Sigmoid colon (tissue), 7 donors: ENCODE data around the gene THSD7B. TPM values are rescaled to one million over a fixed set of nuclear protein-coding genes. Genes with fewer than 3 reads are reported as not detected.

ENCODE experiments used
- DNase-seq: peaks from one replicate; pipeline ENCODE4 v3.0.0-alpha.2; 2019
- H3K27ac ChIP-seq, 4 donors: fragments of 200-600 bp; sonication (generic); one replicate each; pipeline ENCODE4 v1.5.1; 2016 to 2019; ENCODE audit warnings: mild to moderate bottlenecking in 1 of 4
- H3K27me3 ChIP-seq, 3 donors: fragments of 200-600 bp; sonication (generic); one replicate each; pipeline ENCODE4 v1.5.1; 2019; ENCODE audit warnings: mild to moderate bottlenecking in 1 of 3
- H3K36me3 ChIP-seq, 4 donors: fragments of 200-600 bp; sonication (generic); one replicate each; pipeline ENCODE4 v1.5.1; 2016 to 2019
- H3K4me1 ChIP-seq, 4 donors: fragments of 200-600 bp; sonication (generic); one replicate each; pipeline ENCODE4 v1.5.1; 2017 to 2019
- H3K4me3 ChIP-seq, 4 donors: fragments of 200-600 bp; sonication (generic); one replicate each; pipeline ENCODE4 v1.5.1; 2017 to 2019; ENCODE audit warnings: mild to moderate bottlenecking in 2 of 4, moderate library complexity in 1 of 4
- H3K9me3 ChIP-seq, 4 donors: fragments of 200-600 bp in 3 of 4; sonication (generic) in 3 of 4; one replicate each; pipeline versions ENCODE4 v1.5.1 to v1.6.1; 2013 to 2019
- CTCF ChIP-seq, 4 experiments: fragments of 450-650 bp in 3 of 4; fragments of 200-600 bp in 1 of 4; IDR thresholded peaks; one replicate each; pipeline ENCODE4 v1.5.1; 2016 to 2019; ENCODE audit warnings: antibody characterized with exemption in 4 of 4, mild to moderate bottlenecking in 3 of 4, moderate library complexity in 2 of 4
- EP300 ChIP-seq, 4 donors: sonication (generic); formaldehyde crosslinking; IDR thresholded peaks; one replicate each; pipeline ENCODE4 v1.6.1; 2017; ENCODE audit warnings: antibody characterized with exemption in 4 of 4
- POLR2A ChIP-seq, 2 donors: fragments of 450-650 bp; IDR thresholded peaks; one replicate each; pipeline ENCODE4 v1.6.1; 2016; ENCODE audit warnings: antibody characterized with exemption in 2 of 2, mild to moderate bottlenecking in 2 of 2, moderate library complexity in 2 of 2
- POLR2AphosphoS5 ChIP-seq, 4 donors: sonication (generic); formaldehyde crosslinking; IDR thresholded peaks; one replicate each; pipeline ENCODE4 v1.6.1; 2017; ENCODE audit warnings: antibody characterized with exemption in 4 of 4
- WGBS, 2 donors: extraction: QIAGEN DNeasy Blood & Tissue Kit; methylation state at CpG; one replicate each; pipeline ENCODE4 v1.1.7; 2013; 5-methylcytosine and 5-hydroxymethylcytosine counted together
- intact Hi-C: fragments of 100-400 bp; cut with DNase I; formaldehyde crosslinking; loops from one replicate; pipeline ENCODE4 v1.15.1; 2023
- polyA plus RNA-seq, 3 donors: library from polyadenylated mRNA; stranded (reverse); fragments of 200-250 nt; gene quantifications; one replicate each; pipeline ENCODE4 v1.2.3, GENCODE V29; 2013
- total RNA-seq, 4 donors: library from RNA; depleted of rRNA; stranded (reverse); fragments of >200 nt; gene quantifications; one replicate each; pipeline ENCODE4 v1.1.0, GENCODE V29; 2016
- donor health status: healthy with polysubstance abuse.
- donor health status: Bipolar disorder and iron deficiency.
- donor health status: healthy.

The THSD7B gene
- total and polyA plus RNA-seq, 7 donors = 0.16 to 0.83 (median 0.27) TPM; not detected in 2

DNA sequence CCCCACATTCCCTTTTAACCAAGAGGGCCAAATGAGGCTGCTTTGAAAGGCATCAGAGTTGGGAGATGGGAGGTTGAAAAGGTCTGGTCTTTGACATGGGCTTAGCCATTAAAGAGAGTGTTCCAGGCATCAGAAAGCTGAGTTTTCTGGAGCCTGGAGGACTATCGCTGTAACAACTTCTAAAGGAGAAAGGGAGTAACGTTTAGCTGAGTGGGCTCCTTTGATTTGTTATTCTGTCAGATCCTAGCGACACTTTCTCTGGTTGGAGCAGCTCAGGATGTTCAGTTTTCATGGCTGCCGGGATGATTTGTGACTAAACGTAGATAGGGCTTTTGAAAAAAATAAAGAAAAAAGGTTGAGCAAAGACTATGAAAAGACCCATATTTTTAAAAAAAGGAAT, 346.6 kb downstream of the THSD7B start:
- no peaks in the 10 kb centered on the region for H3K4me1 ChIP-seq
- H3K4me3 ChIP-seq = no peak overlapping the region
- no peaks in the 10 kb centered on the region for H3K27me3 ChIP-seq
- no peaks in the 10 kb centered on the region for H3K9me3 ChIP-seq
- H3K27ac ChIP-seq = no peak overlapping the region
- WGBS, 2 donors = 72 to 82% methylated on average over 5 of the region's 5 CpGs
- H3K36me3 ChIP-seq = no peaks in the 10 kb centered on the region
- intact Hi-C loops = no loop called here
- DNase-seq = no peak
- TF ChIP-seq POLR2AphosphoS5 (IDR thresholded peaks at IDR 0.05) (no peak), EP300 (IDR thresholded peaks at IDR 0.05) (no peak)

DNA sequence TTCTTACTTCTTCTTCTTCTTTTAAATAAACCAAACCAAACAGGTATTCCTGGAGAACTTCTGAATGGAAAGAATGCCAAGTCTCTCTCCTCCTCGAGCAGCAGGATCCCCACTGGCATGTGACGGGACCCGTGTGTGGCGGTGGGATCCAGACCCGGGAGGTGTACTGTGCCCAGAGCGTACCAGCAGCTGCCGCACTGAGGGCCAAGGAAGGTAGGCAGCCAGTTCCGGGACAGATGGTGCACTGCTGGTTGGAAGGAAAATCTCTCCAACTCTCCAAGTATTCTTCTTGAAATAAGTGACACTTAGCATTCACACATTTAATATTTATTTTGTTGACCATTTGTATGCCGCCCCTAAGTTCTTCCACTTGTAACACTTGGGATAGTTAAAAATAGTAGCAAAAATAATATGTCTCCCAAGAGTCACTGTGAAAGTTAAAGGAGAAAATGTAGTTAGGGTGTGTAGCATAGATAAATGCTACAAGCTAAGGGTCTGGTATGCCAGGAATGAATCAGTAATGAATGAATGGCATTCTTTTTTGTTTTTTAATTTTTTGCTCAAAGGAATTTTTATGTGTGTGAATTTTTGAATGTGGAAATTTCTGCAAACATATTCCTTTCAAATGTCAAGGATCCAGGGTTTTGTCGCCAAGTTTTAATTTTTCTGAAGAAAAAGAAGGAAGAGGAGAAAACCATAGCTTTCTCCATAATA, 349.9 kb downstream of the THSD7B start:
- no peaks in the 10 kb centered on the region for H3K36me3 ChIP-seq
- WGBS, 2 donors = 90 to 92% methylated on average over 10 of the region's 10 CpGs
- TF ChIP-seq POLR2A (IDR thresholded peaks at IDR 0.05) (no peak), CTCF (IDR thresholded peaks at IDR 0.05) (no peak), EP300 (IDR thresholded peaks at IDR 0.05) (no peak), POLR2AphosphoS5 (IDR thresholded peaks at IDR 0.05) (no peak)
- H3K4me1 ChIP-seq = no peaks in the 10 kb centered on the region
- H3K9me3 ChIP-seq = no peaks in the 10 kb centered on the region
- intact Hi-C loops = no loop called here
- no peaks in the 10 kb centered on the region for H3K27me3 ChIP-seq
- no peak for DNase-seq
- H3K27ac ChIP-seq = no peak overlapping the region
- H3K4me3 ChIP-seq = no peak overlapping the region

DNA sequence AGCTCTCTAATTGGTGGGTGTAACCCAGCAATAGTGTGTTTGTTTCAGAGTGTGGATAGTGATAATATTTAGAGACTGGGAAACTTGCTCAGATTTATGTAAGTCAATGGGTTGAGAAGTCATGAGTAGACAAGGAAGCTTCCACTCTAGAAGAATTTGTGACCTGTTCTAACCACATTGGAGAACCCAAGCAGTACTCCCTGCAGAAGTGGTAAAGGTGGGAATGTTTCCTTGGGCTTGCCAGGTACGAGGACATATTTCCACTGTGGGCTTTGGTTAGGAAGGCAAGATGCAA, 350.4 kb downstream of the THSD7B start:
- H3K9me3 ChIP-seq = no peaks in the 10 kb centered on the region
- no peak for DNase-seq
- no peak overlapping the region for H3K4me3 ChIP-seq
- no peak overlapping the region for H3K27ac ChIP-seq
- TF ChIP-seq POLR2AphosphoS5 (IDR thresholded peaks at IDR 0.05) (no peak), EP300 (IDR thresholded peaks at IDR 0.05) (no peak), CTCF (IDR thresholded peaks at IDR 0.05) (no peak), POLR2A (IDR thresholded peaks at IDR 0.05) (no peak)
- intact Hi-C loops = no loop called here
- no peaks in the 10 kb centered on the region for H3K4me1 ChIP-seq
- no peaks in the 10 kb centered on the region for H3K36me3 ChIP-seq
- no peaks in the 10 kb centered on the region for H3K27me3 ChIP-seq
- WGBS, 2 donors = 73 to 78% methylated on average over 1 of the region's 1 CpG

GRCh38 chr2:137117385-137117784, 352.0 kb downstream of the THSD7B start:
- Histone ChIP-seq H3K9me3 (no peaks in the 10 kb centered on the region), H3K27ac (no peak overlapping the region), H3K4me3 (no peak overlapping the region), H3K27me3 (no peaks in the 10 kb centered on the region), H3K36me3 (no peaks in the 10 kb centered on the region), H3K4me1 (no peaks in the 10 kb centered on the region)
- intact Hi-C loops = no loop called here
- TF ChIP-seq CTCF (IDR thresholded peaks at IDR 0.05) (no peak), EP300 (IDR thresholded peaks at IDR 0.05) (no peak), POLR2AphosphoS5 (IDR thresholded peaks at IDR 0.05) (no peak), POLR2A (IDR thresholded peaks at IDR 0.05) (no peak)
- no peak for DNase-seq

- intact Hi-C loops = no loop called here
- no peaks in the 10 kb centered on the region for H3K9me3 ChIP-seq
- no peaks in the 10 kb centered on the region for H3K4me1 ChIP-seq
- DNase-seq = no peak
- no peaks in the 10 kb centered on the region for H3K27me3 ChIP-seq
- TF ChIP-seq POLR2A (IDR thresholded peaks at IDR 0.05) = no peak
- no peak overlapping the region for H3K27ac ChIP-seq
- no peak overlapping the region for H3K4me3 ChIP-seq
- H3K36me3 ChIP-seq = no peaks in the 10 kb centered on the region
These were observed 352.8 kb downstream of the THSD7B start for GRCh38 chr2:137118140-137118539.

DNA sequence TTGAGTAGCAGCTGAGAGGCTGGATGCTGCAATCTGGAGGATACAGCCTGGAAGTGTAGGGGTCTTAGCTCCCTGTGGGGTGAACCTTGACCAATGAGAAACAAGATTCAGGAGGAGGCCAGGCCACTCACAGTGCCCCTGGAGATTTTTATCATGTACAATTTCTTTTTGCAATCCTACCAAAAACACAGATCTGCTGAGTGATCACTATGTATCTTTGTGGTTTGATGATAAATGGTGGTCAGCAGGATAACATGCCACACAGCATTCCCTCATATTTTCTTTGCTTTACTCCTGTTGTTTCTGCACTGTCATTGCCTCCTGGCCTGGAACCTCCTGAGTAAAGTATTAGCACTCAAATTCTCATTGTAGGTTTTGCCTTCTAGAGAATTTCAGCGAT, 357.9 kb downstream of the THSD7B start:
- 96 to 99% methylated on average over 1 of the region's 1 CpG for WGBS, 2 donors
- TF ChIP-seq POLR2AphosphoS5 (IDR thresholded peaks at IDR 0.05) (no peak), EP300 (IDR thresholded peaks at IDR 0.05) (no peak), POLR2A (IDR thresholded peaks at IDR 0.05) (no peak), CTCF (IDR thresholded peaks at IDR 0.05) (no peak)
- no peak for DNase-seq
- intact Hi-C loops = no loop called here
- Histone ChIP-seq H3K27ac (no peak overlapping the region), H3K4me1 (no peaks in the 10 kb centered on the region), H3K36me3 (no peaks in the 10 kb centered on the region), H3K4me3 (no peak overlapping the region), H3K9me3 (no peaks in the 10 kb centered on the region), H3K27me3 (no peaks in the 10 kb centered on the region)
